Activated CD8-positive, alpha-beta T cell treated with anti-CD3 and anti-CD28 coated beads for 36 hours (primary cell): ENCODE data around the gene PCSK2. TPM values are rescaled to one million over a fixed set of nuclear protein-coding genes. Genes with fewer than 3 reads are reported as not detected.

Experiments
- ATAC-seq: fragments of 200-7000 bp; cut with Tn5 transposase; one replicate; pipeline ENCODE4 v1.10.0; 2021; ENCODE audit warnings: mild to moderate bottlenecking, moderate library complexity
- CTCF ChIA-PET: fragments of 350-600 bp; sonication (Branson Sonifier 250); formaldehyde crosslinking; loops from one replicate; lab custom pipeline; 2021; ENCODE audit warnings: antibody characterized with exemption; lab: Charles Lee
- POLR2A ChIA-PET: fragments of 350-600 bp; sonication (Branson Sonifier 250); formaldehyde crosslinking; loops from one replicate; lab custom pipeline; 2021; ENCODE audit warnings: antibody characterized with exemption; lab: Charles Lee
- DNase-seq: peaks from one replicate; pipeline ENCODE4 v3.0.0-alpha.2; 2020
- H3K27ac Mint-ChIP-seq: one replicate; pipeline ENCODE4 v1.8.0; 2021; ENCODE audit warnings: mild to moderate bottlenecking, mixed read lengths
- H3K27me3 Mint-ChIP-seq: one replicate; pipeline ENCODE4 v1.8.0; 2021; ENCODE audit warnings: mixed read lengths
- H3K36me3 Mint-ChIP-seq: one replicate; pipeline ENCODE4 v1.8.0; 2021; ENCODE audit warnings: low read depth, mixed read lengths
- H3K4me1 Mint-ChIP-seq: one replicate; pipeline ENCODE4 v1.8.0; 2021; ENCODE audit warnings: low read depth, mixed read lengths
- H3K4me3 Mint-ChIP-seq: one replicate; pipeline ENCODE4 v1.8.0; 2021; ENCODE audit warnings: mild to moderate bottlenecking, moderate library complexity, mixed read lengths
- H3K9me3 Mint-ChIP-seq: one replicate; pipeline ENCODE4 v1.8.0; 2021; ENCODE audit warnings: mixed read lengths
- intact Hi-C: fragments of 100-400 bp; cut with micrococcal nuclease; formaldehyde crosslinking; loops from one replicate; pipeline ENCODE4 v1.10.0; 2022
- total RNA-seq, 2 experiments: library from RNA; stranded (reverse); gene quantifications; one replicate each; pipeline ENCODE4 v1.2.3, GENCODE V29; 2021
- TF ChIP-seq, protein P1 (sequence below): fragments of 200-600 bp; IDR thresholded peaks from one replicate; pipeline ENCODE4 v1.8.0; 2022; ENCODE audit warnings: antibody characterized with exemption, mild to moderate bottlenecking

PCSK2 gene
- total RNA-seq, 2 experiments from 2014 or later = not detected

DNA sequence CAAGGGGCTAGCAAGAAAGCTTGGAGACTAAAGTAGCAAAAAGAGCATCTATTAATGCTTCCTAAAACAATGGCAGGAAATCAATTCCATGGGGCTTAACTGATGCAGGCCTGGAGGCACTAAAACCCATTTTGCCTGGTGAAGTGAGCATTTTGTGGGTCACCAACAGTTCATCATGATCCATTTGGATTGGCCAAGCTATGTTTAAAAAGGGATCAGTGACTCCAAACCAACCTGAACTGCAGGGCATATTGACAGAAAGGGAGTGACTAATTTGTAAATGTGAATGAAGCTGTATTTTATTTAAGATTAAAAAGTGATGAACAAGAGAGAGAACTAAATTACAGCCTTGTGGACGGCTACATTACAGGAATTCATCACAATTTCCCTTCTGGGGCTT lies 132.0 kb downstream of the PCSK2 start:
- POLR2A ChIA-PET = no interaction called here
- Mint-ChIP-seq H3K36me3 (no peaks in the 10 kb centered on the region), H3K4me1 (no peaks in the 10 kb centered on the region), H3K27me3 (no peaks in the 10 kb centered on the region), H3K4me3 (no peak overlapping the region), H3K9me3 (no peaks in the 10 kb centered on the region), H3K27ac (no peak overlapping the region)
- CTCF ChIA-PET = no interaction called here
- TF ChIP-seq, protein P1, sequence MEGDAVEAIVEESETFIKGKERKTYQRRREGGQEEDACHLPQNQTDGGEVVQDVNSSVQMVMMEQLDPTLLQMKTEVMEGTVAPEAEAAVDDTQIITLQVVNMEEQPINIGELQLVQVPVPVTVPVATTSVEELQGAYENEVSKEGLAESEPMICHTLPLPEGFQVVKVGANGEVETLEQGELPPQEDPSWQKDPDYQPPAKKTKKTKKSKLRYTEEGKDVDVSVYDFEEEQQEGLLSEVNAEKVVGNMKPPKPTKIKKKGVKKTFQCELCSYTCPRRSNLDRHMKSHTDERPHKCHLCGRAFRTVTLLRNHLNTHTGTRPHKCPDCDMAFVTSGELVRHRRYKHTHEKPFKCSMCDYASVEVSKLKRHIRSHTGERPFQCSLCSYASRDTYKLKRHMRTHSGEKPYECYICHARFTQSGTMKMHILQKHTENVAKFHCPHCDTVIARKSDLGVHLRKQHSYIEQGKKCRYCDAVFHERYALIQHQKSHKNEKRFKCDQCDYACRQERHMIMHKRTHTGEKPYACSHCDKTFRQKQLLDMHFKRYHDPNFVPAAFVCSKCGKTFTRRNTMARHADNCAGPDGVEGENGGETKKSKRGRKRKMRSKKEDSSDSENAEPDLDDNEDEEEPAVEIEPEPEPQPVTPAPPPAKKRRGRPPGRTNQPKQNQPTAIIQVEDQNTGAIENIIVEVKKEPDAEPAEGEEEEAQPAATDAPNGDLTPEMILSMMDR = no peak
- ATAC-seq (no peak), DNase-seq (no peak)
- intact Hi-C loops = no loop called here

DNA sequence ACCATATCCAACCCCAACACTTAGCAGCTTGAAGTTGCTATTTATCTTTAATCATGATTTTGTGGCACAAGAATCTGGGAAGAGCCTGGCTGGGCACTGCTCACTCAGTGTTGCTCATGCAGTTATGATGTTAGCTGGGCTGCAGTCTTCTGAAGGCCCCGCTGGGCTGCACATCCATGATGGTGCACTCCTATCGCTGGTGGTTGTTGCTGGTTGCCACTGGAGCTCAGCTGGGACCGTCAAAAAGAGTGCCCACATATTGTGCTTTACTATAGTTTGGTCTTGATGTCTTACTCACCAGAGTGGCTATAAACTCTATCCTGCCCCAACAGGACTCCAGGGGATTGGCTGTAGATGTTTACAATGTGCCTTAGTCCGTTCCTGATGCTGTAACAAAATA lies 137.8 kb downstream of the PCSK2 start:
- Mint-ChIP-seq H3K27ac (no peak overlapping the region), H3K4me3 (no peak overlapping the region), H3K9me3 (no peaks in the 10 kb centered on the region), H3K4me1 (no peaks in the 10 kb centered on the region), H3K36me3 (no peaks in the 10 kb centered on the region), H3K27me3 (no peaks in the 10 kb centered on the region)
- ChIA-PET POLR2A (no interaction called here), CTCF (no interaction called here)
- DNase-seq (no peak), ATAC-seq (no peak)
- TF ChIP-seq, protein P1 = no peak
- intact Hi-C loops = no loop called here

DNA sequence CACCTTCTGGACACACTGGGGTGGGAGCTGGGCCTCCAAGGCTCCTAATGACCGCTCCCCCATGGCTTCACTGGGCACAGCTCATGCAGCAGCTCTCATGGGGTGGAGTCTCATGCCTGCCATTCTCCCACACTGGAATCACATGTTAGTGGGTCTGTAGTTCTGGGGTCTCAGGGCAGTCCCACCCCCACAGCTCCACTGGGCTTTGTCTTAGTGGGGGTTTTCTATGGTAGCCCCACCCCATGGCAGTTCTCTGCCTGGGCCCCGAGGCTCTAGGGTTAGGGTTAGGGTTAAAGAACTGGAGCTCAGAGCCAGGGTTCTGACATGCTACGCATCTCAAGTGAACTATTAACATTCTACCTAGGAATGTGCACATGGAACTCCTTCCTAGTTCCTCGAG lies 139.0 kb downstream of the PCSK2 start:
- POLR2A ChIA-PET = no interaction called here

DNA sequence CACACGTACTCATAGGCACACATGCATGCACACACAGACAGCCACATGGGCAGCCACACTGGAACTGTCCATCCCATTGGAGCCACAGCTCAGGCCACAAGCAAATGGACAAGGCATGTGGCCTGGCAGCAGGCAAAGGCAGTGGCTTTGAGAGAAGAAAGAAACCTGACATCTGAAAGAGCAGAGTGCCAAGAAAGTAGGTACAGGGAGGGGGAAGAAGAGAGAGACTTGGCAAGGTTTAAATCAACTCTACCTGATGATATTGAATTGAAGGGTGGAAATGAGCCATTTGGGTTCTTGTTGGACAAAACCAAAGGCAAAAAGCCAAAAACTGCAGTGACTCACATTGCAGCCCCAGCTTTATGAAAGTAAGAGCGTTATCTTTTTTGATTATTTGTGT lies 142.7 kb downstream of the PCSK2 start:
- ATAC-seq (no peak), DNase-seq (no peak)
- TF ChIP-seq, protein P1 = no peak
- Mint-ChIP-seq H3K4me3 (no peak overlapping the region), H3K36me3 (no peaks in the 10 kb centered on the region), H3K9me3 (no peaks in the 10 kb centered on the region), H3K4me1 (no peaks in the 10 kb centered on the region), H3K27ac (no peak overlapping the region), H3K27me3 (no peaks in the 10 kb centered on the region)
- POLR2A ChIA-PET = no interaction called here
- CTCF ChIA-PET = interaction anchor here (1.4 kb wide), 1 partner anchor 16 kb away, joined by 3 read pairs; no protein-coding TSS in a partner anchor
- intact Hi-C loops = no loop called here

More for the DNA sequence above, 139.0 kb downstream of the PCSK2 start:
- intact Hi-C loops = no loop called here
- Mint-ChIP-seq H3K4me1 (no peaks in the 10 kb centered on the region), H3K27me3 (no peaks in the 10 kb centered on the region), H3K9me3 (no peaks in the 10 kb centered on the region), H3K4me3 (no peak overlapping the region), H3K36me3 (no peaks in the 10 kb centered on the region), H3K27ac (no peak overlapping the region)
- DNase-seq = no peak
- TF ChIP-seq, protein P1 = no peak
- no peak for ATAC-seq
- CTCF ChIA-PET = no interaction called here

DNA sequence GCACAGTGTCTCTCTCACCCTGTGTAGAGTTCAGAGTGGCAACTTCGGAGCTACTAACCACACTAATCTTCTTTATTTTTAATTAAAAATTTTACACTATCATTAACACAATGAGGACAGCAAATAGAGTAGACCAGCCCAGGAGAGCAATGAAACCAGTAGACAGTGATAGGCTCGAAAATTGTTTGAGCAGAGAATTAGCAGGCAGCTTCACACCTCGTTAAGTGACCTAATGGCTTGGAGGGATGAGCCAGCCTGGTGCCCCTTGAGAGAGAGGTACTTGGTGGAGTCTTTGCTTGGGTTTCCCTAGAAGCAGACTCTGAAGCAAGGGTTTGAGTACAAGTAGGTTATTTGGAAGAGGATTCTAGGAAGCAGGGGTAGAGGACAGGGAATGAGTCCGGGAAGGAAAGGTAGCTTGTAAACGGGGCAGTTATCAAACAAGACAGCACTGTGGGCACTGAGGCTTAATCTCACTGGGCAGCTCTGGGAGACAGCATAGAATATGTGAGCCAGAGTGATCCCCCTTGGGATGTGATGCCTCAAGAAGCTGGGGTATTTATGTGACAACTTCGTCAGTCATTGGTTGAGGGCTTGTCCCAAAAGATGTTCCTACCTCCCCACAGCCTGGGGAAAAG lies 146.1 kb downstream of the PCSK2 start:
- POLR2A ChIA-PET = no interaction called here
- H3K27ac Mint-ChIP-seq = no peak overlapping the region
- TF ChIP-seq, protein P1 = no peak
- H3K36me3 Mint-ChIP-seq = no peaks in the 10 kb centered on the region
- H3K4me3 Mint-ChIP-seq = no peak overlapping the region
- no peak for ATAC-seq
- intact Hi-C loops = no loop called here
- DNase-seq = no peak
- H3K9me3 Mint-ChIP-seq = no peaks in the 10 kb centered on the region
- no peaks in the 10 kb centered on the region for H3K27me3 Mint-ChIP-seq
- CTCF ChIA-PET = interaction anchor here (1.3 kb wide), 1 partner anchor 569 kb away, joined by 3 read pairs; no protein-coding TSS in a partner anchor
- H3K4me1 Mint-ChIP-seq = no peaks in the 10 kb centered on the region
